HEK293T (cell line): Measurements from ENCODE around the gene OR4K1.

Source experiments
- CTCF ChIA-PET: fragments of 350-600 bp; formaldehyde crosslinking; extraction: SDS; loops from one replicate; lab custom pipeline; 2021; ENCODE audit warnings: antibody characterized with exemption, inconsistent platforms; lab: Yijun Ruan, JAX
- POLR2A ChIA-PET: fragments of 350-600 bp; formaldehyde crosslinking; extraction: SDS; loops from one replicate; lab custom pipeline; 2020; ENCODE audit warnings: antibody characterized with exemption, inconsistent platforms; lab: Yijun Ruan, JAX
- DNase-seq: peaks from one replicate; pipeline ENCODE4 v3.0.0; 2012; ENCODE audit warnings: mixed read lengths; ENCODE audit errors: extremely low spot score
- ARNT ChIP-seq: fragments of 450-650 bp; IDR thresholded peaks from 2 replicates; pipeline ENCODE4 v1.6.1; 2017; ENCODE audit warnings: mild to moderate bottlenecking
- BHLHE40 ChIP-seq: fragments of 450-650 bp; IDR thresholded peaks from 2 replicates; pipeline ENCODE4 v1.6.1; 2016; ENCODE audit warnings: mild to moderate bottlenecking, moderate library complexity, borderline replicate concordance
- CTBP1 ChIP-seq: fragments of 450-650 bp; IDR thresholded peaks from 2 replicates; pipeline ENCODE4 v1.6.1; 2016; ENCODE audit warnings: borderline replicate concordance
- ELF4 ChIP-seq: fragments of 450-650 bp; IDR thresholded peaks from 2 replicates; pipeline ENCODE4 v1.6.1; 2017; ENCODE audit warnings: antibody characterized with exemption
- FOXA1 ChIP-seq: fragments of 450-650 bp; IDR thresholded peaks from 2 replicates; pipeline ENCODE4 v1.6.1; 2016; ENCODE audit warnings: mild to moderate bottlenecking
- FOXK2 ChIP-seq: fragments of 450-650 bp; IDR thresholded peaks from 2 replicates; pipeline ENCODE4 v1.6.1; 2016; ENCODE audit warnings: mild to moderate bottlenecking
- FOXM1 ChIP-seq: fragments of 450-650 bp; IDR thresholded peaks from 2 replicates; pipeline ENCODE4 v1.6.1; 2017; ENCODE audit warnings: mild to moderate bottlenecking, borderline replicate concordance
- HDGF ChIP-seq: fragments of 450-650 bp; IDR thresholded peaks from 2 replicates; pipeline ENCODE4 v1.6.1; 2017; ENCODE audit warnings: antibody characterized with exemption, borderline replicate concordance
- L3MBTL2 ChIP-seq: fragments of 450-650 bp; conservative IDR thresholded peaks from 2 replicates; pipeline ENCODE4 v1.6.1; 2016; ENCODE audit warnings: mild to moderate bottlenecking
- LEF1 ChIP-seq: fragments of 450-650 bp; IDR thresholded peaks from 2 replicates; pipeline ENCODE4 v1.6.1; 2017; ENCODE audit warnings: mild to moderate bottlenecking, borderline replicate concordance
- NFRKB ChIP-seq: fragments of 450-650 bp; IDR thresholded peaks from 2 replicates; pipeline ENCODE4 v1.6.1; 2016; ENCODE audit warnings: mild to moderate bottlenecking, moderate library complexity
- SP1 ChIP-seq: fragments of 450-650 bp; IDR thresholded peaks from 2 replicates; pipeline ENCODE4 v1.6.1; 2017
- SUZ12 ChIP-seq: fragments of 450-650 bp; IDR thresholded peaks from 2 replicates; pipeline ENCODE4 v1.6.1; 2016; ENCODE audit warnings: mild to moderate bottlenecking
- TARDBP ChIP-seq: fragments of 450-650 bp; IDR thresholded peaks from 2 replicates; pipeline ENCODE4 v1.6.1; 2016
- ZNF384 ChIP-seq: fragments of 450-650 bp; IDR thresholded peaks from 2 replicates; pipeline ENCODE4 v1.6.1; 2016
- TF ChIP-seq, protein P1 (sequence below): fragments of 450-650 bp; IDR thresholded peaks from 2 replicates; pipeline ENCODE4 v1.6.1; 2016

OR4K1 gene

DNA sequence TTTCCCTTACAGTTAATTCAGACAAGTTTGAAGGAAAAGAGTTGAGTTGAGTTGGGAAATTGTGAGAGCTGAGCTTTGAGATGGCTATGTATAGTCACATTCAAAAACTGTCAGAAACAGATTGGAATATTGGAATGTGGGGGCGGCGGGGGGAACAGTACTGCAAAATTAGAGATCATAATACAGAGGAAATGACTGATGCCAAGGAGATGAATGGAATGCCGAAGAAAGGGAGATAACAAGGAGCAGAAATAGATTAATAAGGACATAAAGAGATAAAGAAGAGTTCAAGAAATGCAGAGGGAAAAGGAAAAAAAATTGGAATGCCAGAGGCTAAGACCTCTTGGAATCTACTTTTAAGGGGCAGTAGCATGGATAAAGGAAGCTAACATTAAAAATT is 13.5 kb upstream of the OR4K1 start:
- ChIA-PET CTCF (no interaction called here), POLR2A (no interaction called here)
- DNase-seq = no peak
- TF ChIP-seq CTBP1 = no peak

DNA sequence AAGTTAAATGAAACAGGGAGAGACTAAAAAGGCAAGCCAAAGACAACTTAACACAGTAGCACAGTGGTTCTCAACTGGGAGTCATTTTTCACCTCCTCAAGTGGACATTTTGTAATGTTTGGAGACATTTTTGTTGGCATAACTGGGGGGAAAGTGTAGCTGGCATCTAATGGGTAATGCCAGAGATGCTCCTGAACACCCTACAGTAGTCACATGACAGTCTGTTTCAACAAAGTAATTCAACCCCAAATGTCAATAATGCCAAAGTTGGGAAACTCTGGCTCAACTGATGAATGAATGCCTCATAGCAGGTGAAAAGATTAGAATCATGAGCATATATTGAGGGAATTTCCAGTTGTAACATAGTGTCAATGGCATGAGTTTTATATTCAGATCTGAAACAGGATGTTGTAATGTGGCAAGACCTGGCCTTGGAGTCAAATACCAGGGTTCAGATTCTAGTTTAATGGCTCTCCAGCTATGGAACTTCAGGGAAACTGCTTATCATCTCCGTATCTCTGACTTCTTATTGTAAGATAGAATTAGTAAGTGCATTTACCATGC is 12.7 kb upstream of the OR4K1 start:
- no peak for DNase-seq
- TF ChIP-seq CTBP1 (no peak), L3MBTL2 (no peak), FOXK2 (no peak), SP1 (no peak), BHLHE40 (no peak), FOXA1 (no peak), FOXM1 (no peak), SUZ12 (no peak), ZNF384 (no peak), ARNT (no peak), TARDBP (no peak), ELF4 (no peak), NFRKB (no peak)
- TF ChIP-seq, protein P1, sequence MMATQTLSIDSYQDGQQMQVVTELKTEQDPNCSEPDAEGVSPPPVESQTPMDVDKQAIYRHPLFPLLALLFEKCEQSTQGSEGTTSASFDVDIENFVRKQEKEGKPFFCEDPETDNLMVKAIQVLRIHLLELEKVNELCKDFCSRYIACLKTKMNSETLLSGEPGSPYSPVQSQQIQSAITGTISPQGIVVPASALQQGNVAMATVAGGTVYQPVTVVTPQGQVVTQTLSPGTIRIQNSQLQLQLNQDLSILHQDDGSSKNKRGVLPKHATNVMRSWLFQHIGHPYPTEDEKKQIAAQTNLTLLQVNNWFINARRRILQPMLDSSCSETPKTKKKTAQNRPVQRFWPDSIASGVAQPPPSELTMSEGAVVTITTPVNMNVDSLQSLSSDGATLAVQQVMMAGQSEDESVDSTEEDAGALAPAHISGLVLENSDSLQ = no peak
- CTCF ChIA-PET = no interaction called here
- POLR2A ChIA-PET = no interaction called here

DNA sequence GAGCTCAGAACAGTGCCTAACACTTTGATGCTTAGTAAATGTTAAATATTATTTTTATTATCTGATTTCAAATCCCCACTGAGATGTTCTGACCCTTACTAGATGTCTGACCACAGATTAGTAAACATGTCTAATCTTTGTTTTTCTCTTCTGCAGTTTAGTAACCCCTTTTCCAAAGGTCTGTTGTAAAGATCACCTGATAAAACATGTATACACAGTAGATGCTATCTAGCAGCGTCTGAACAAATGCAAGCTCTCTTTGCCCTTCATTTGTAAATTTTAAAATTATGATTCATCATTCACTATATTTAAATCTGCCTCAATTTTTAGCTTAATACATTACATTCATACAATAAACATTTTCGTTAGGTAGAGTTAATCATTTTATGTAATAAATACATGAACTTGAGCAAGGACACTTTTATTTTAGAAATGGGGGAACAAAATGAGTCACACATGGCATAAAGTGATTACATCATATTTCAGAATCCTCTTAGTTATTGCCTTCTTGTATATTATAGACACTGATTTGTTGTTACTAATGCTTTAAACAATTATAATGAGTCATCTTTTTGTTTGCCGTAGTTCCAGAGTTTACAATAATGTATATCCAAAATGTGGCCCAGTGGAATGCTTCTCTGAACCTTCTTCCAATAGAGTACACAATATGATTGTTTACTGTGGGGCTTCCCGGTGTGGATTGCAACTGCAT is 12.0 kb upstream of the OR4K1 start:
- ChIA-PET CTCF (interaction anchor here (0.5 kb wide), 1 partner anchor 59 kb away, joined by 3 read pairs; no protein-coding TSS in a partner anchor), POLR2A (no interaction called here)
- TF ChIP-seq CTBP1 = no peak
- TF ChIP-seq ELF4 = no peak
- no peak for TF ChIP-seq SUZ12
- TF ChIP-seq BHLHE40 = no peak
- TF ChIP-seq, protein P1 = no peak
- no peak for DNase-seq

DNA sequence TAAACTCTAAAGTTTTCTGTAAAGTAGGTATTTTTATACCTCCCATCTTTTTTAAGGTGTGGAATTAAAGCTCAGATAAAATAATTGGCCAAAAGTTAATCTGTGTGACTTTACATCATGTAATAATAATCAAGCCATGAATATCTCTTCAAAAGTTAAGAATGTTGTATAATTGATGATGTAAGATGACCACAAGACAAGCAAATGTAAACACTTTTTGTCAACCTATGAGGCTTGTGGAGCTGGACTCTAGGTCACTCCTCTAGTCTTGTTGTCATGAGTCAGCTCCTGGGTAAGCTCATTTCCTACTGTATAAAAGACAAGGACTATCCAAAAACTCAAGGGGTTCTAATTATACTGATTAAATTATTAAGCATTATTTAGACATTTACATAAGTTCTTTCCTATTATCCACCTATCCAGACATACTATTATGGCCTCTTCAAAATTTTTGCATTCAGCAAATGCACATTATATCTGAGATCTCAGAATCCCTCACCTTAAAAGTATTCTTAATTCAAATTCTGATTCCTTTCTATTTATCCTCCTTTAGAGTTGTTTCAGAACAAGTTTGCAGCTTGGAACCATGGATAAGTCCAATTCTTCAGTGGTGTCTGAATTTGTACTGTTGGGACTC is 10.6 kb upstream of the OR4K1 start, which contains the start of gene OR4K5:
TSS of gene OR4K5 (plus strand) at position 587 of the 637 bp plus-strand sequence. CDS start at position 587, 0 bp downstream.
- POLR2A ChIA-PET = no interaction called here
- no peak for DNase-seq
- TF ChIP-seq SP1 (no peak), FOXK2 (no peak), SUZ12 (no peak), NFRKB (no peak), BHLHE40 (no peak), HDGF (no peak), TARDBP (no peak), FOXA1 (no peak), ZNF384 (no peak), ARNT (no peak), LEF1 (no peak), ELF4 (no peak), CTBP1 (no peak), L3MBTL2 (no peak), FOXM1 (no peak)
- TF ChIP-seq, protein P1 = no peak

DNA sequence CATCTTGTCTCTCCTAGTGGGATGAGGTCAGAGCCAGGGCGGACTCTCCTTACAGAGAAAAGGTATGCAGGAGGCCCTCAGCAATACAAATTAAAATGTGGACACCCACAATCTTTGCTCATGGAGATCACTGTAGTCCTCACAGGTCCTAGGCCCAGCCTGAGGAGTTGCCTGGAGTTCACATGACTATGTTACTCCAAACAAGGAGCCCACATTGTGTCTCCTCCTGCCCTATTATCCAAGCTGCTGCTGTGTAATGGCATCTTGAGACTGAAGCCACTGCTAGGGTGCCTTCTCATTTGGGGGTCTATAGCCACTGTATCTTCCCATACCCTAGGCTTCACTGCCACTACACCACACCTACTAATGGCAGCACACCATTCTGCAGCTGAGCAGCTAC is 11.0 kb downstream of the OR4K1 start:
- ChIA-PET POLR2A (no interaction called here), CTCF (no interaction called here)
- no peak for DNase-seq
- no peak for TF ChIP-seq FOXA1
- TF ChIP-seq SP1 = no peak
- TF ChIP-seq ARNT = no peak
- TF ChIP-seq NFRKB = no peak
- TF ChIP-seq CTBP1 = no peak
- no peak for TF ChIP-seq BHLHE40
- no peak for TF ChIP-seq FOXM1
- no peak for TF ChIP-seq ELF4
- no peak for TF ChIP-seq SUZ12

More for the DNA sequence above, 10.6 kb upstream of the OR4K1 start, which contains the start of gene OR4K5:
- CTCF ChIA-PET = no interaction called here

DNA sequence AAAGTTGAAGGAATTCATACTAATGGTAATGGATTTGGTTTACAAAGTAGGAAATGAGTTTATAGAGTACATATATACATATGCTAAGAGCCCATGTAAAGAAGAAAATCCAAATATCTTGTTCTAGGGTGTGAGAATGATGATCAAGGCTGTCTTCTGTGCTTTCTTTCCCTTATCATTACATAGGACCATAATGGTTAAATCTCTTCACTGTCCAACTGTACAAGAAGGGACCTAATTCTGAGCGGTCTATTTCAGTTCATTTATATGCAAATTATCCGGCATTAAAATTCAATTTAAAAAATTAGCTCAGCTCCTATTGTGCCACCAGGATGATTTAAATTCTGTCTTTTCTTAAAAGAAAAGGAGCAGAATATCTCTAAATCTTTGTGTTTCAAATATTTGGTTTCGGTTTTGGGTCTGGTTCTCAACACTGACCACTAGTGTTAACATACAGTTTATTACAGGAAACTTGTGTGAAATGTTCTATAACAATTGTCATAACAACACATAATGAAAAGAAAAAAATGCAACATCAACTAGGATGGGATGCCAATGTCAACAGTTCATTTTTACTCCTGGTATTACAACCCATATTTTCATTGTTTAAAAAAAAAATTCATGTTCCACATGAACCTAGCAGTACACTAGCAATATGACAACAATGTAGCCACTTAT is 16.8 kb downstream of the OR4K1 start:
- TF ChIP-seq FOXA1 (no peak), NFRKB (no peak), TARDBP (no peak), CTBP1 (no peak), ARNT (no peak), ELF4 (no peak), ZNF384 (no peak), HDGF (no peak)
- TF ChIP-seq, protein P1 = no peak
- no peak for DNase-seq
- CTCF ChIA-PET = no interaction called here
- POLR2A ChIA-PET = no interaction called here
